GM18907 (cell line): ENCODE results near the gene RPP25L.

Source experiments
- ATAC-seq: cut with Tn5 transposase; IDR thresholded peaks from one replicate; pipeline ENCODE4 v1.9.1; 2021; ENCODE audit warnings: mild to moderate bottlenecking, moderate library complexity; ENCODE audit not compliant: unreplicated experiment

Gene RPP25L

GRCh38 chr9:34637356-34638137 is 25.6 kb upstream of the RPP25L start, which contains the start of gene SIGMAR1:
Gene SIGMAR1, minus strand, starts transcription at chr9:34637787. Its CDS starts 90 bp downstream, at chr9:34637697.
- ATAC-seq, result peak; percentile 86

GRCh38 chr9:34636791-34637355 is 25.0 kb upstream of the RPP25L start:
- peak; percentile 2 for ATAC-seq

GRCh38 chr9:34635556-34635955 is 23.7 kb upstream of the RPP25L start:
- ATAC-seq, result no peak

DNA sequence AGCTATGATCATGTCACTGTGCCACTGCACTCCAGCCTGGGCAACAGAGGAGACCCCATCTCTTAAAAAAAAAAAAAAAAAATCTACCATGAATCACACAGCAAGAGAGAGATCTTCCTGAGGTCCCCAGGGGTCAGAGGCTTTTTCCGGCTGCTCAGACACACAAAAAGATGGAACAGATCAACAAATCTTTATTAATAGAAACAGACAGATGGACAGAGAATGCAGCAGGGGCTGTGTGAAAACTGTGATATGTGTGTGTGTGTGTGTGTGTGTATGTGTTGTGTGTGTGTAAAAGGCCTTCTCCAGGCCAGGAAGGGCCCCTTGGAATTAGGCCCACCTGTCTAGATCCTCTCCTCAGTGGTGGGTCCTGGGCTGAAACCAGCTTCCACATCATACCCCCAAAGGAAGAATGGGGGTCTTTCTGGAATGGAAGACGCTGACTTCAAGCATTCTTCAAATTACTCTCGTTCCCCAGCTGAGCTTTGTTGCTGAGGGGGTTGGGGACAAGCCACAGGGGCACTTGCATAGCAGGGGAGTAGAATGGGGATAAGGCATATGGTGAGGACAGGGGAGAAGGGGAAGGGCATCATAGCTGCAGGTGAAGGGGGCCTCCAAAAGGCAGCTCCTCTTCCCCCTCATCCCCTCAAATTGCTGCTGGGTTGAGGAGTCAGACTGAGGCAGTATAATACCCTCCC is 22.8 kb upstream of the RPP25L start:
- ATAC-seq, result no peak

- peak; percentile 36 for ATAC-seq
These were observed 22.1 kb upstream of the RPP25L start for GRCh38 chr9:34633851-34634550.

- no peak for ATAC-seq
These were observed 21.3 kb upstream of the RPP25L start for GRCh38 chr9:34633166-34633565.

GRCh38 chr9:34630402-34631154 is 18.7 kb upstream of the RPP25L start:
- ATAC-seq, result no peak

GRCh38 chr9:34629491-34629808 is 17.6 kb upstream of the RPP25L start:
- ATAC-seq, result no peak

GRCh38 chr9:34628656-34629490 is 17.0 kb upstream of the RPP25L start, which contains the start of gene ARID3C:
Gene ARID3C, minus strand, starts transcription at chr9:34629066. Its CDS starts 1,052 bp downstream, at chr9:34628014.
- ATAC-seq, result no peak

DNA sequence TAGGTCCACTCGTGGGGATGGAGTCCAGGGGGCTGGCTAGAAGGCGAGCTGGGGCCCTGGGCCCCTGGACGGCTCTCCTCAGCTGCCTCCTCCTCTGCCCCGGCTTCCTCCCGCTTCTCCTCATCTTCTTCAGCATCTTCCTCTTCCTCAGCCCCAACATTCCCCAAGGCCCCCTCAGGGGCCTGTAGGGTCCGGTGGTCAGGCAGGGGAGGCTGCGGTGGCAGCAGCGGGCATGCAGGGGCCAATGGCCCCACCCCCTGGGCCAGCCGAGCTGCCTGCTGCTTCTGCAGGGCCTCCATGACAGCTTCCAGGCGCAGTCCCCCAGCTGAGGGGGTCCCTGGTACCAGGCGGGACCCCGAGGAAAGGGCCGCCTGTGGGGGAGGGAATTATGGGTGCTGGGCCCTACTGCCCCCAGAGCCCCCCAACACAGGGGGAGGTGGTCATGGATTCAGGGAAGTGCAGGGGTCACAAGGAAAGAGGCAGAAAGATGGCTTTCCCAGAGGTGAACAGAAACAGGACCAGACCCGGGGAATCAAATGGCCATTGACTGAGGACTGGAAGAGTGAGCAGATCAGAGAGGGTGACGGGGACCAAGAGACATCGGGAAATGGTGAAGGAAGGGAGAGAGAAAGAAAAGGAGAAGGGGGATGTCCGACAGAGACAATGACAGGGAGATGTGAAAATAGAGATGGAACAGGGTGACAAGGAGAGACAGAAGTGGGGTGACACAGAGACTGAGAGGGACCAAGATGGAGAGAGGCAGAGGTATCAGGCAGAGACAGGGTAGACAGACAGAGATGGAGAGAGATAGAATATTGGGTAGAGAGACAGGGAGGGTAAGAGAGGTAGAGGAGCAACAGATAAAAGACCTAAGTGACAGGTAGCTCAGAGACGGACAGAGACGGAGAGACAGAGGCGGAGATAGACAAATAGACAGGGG is 16.1 kb upstream of the RPP25L start:
- ATAC-seq, result no peak

GRCh38 chr9:34625186-34625486 is 13.2 kb upstream of the RPP25L start:
- no peak for ATAC-seq

DNA sequence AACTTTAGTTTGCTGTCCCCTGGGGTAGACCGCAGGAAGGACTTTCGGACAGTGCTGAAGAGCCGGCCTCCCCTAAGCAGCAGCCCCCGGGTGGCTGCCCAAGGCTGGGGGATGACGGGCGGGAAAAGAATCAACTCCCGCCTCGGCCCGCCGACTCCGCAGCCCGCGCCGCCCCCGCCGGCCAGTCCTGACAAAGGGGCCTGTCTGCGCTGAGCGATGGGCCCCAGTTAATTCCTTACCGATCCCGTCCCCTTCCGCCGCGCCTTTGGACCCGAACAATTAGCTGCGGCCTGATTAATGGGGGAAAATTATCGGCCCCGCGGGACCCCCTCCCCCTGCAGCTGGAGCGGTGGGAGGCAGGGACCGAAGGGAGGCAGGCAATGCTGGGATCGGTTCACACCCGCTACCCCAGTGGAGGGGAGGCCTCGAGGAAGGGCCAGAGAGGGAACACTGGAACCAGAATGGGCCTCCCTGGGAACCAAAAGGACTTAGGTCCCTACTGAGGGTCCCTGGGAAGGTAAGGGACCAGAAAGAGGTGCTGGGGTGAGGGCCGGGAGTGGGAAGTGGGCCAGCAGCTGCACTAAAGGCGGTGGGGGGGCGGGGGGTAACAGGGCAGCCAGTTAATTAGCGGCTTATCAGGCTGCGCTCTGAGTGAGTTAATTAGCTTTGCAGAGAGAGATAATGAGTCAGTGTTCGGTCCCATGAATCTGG is 12.7 kb upstream of the RPP25L start:
- no peak for ATAC-seq

- ATAC-seq, result no peak
These were observed 11.7 kb upstream of the RPP25L start for GRCh38 chr9:34623374-34624235.

- peak; percentile 95 for ATAC-seq
These were observed 8.4 kb upstream of the RPP25L start, which contains the start of gene DCTN3 for GRCh38 chr9:34620061-34620994. Gene DCTN3, minus strand, starts transcription at chr9:34620495. Its CDS starts 31 bp downstream, at chr9:34620464.

DNA sequence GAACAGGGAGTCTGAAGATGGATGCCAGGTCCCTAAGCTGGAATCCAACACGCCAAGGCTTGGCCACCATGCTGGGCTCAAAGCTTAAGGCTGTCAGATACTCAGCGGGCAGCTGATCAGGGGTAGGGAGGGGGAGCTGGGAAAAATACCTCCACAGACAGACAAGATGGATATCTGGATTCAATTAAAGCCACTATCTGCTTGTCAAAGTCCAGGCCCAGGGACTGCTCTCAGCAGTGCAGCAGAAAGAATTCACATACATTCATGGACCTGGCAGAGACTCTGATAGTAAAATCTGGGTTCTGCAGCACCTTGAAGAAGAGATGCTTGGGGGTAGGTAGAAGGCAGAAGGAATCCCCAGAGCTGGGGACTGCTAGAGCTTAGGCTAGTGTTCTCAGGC is 3.2 kb upstream of the RPP25L start:
- no peak for ATAC-seq

GRCh38 chr9:34612788-34613390 is 992 bp upstream of the RPP25L start:
- ATAC-seq, result peak; percentile 37
